Activated gamma-delta T cell treated with anti-CD3 and anti-CD28 coated beads, Interleukin-2, amount 50 U/mL, for 16 hours (primary cell): ENCODE results near the gene OXSM.

Experiments used
- DNase-seq: peaks from one replicate; pipeline ENCODE4 v3.0.0-alpha.2; 2020; ENCODE audit warnings: low read depth

The OXSM gene

DNA sequence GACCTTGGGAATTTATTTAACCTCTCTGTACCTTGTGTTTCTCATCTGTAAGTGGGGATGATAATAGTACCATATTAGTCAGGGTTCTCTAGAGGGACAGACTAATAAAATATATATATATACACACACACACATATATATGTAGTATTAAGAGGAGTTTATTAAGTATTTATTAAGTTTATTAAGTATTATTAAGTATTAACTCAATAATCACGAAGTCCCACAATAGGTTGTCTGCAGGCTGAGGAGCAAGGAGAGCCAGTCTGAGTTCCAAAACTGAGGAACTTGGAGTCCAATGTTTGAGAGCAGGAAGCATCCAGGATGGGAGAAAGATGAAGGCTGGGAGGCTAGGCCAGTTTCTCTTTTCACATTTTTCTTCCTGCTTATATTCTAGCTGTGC is 14.8 kb downstream of the OXSM start:
- DNase-seq, result no peak

- DNase-seq, result no peak
Observed at GRCh38 chr3:25812644-25813043, 22.8 kb downstream of the OXSM start.

DNA sequence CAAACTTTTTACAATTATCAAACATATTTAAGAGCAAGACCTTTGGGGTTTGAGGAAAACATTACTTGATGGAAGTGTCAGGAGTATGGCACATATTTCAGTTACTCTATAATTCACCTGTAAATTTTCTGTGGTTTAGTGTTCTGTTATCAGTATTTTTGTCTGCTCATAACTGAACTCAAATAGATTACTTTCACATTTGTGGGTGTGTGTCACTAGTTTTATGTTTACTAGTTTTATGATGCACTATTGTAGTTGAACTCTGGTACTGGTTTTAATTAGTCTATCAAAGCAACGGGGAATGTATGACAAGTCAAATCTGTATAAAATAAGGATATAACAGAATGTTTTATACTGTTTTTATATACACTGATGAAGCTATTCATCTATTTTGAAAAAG is 27.2 kb downstream of the OXSM start:
- no peak for DNase-seq

- DNase-seq, result no peak
Observed at GRCh38 chr3:25817638-25818037, 27.7 kb downstream of the OXSM start.

GRCh38 chr3:25818335-25818734 is 28.4 kb downstream of the OXSM start:
- DNase-seq, result no peak

GRCh38 chr3:25820366-25820765 is 30.5 kb downstream of the OXSM start:
- no peak for DNase-seq

DNA sequence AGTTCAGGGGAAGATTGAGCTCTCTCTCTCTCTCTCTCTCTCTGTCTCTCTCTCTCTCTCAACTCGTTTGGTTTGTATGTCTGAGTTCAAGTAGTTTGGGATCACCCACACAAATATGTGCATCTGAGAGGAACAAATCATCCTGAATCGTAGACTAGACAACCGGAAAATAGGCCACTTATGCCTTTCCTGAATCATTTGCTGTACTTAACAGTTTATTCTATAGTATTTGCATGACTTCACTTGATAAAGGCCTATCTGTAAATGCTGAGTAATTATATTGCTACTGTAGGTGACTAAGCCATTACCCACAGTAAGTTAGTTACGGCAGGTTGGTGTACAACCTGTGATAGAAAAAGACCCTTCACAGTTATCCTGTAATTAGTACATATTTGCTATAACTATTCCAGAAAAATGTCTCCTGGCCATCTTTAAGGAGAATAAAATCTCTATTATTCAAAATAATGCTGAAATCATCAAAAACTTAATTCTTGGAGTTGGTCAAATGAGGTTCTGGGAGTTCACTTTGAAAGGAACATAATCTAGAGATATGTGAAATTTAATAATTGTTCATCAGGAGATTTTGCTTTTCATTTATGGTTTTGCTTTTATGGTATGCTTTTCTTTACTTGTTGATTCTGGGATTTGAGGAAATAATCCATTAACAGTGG is 31.1 kb downstream of the OXSM start:
- no peak for DNase-seq

DNA sequence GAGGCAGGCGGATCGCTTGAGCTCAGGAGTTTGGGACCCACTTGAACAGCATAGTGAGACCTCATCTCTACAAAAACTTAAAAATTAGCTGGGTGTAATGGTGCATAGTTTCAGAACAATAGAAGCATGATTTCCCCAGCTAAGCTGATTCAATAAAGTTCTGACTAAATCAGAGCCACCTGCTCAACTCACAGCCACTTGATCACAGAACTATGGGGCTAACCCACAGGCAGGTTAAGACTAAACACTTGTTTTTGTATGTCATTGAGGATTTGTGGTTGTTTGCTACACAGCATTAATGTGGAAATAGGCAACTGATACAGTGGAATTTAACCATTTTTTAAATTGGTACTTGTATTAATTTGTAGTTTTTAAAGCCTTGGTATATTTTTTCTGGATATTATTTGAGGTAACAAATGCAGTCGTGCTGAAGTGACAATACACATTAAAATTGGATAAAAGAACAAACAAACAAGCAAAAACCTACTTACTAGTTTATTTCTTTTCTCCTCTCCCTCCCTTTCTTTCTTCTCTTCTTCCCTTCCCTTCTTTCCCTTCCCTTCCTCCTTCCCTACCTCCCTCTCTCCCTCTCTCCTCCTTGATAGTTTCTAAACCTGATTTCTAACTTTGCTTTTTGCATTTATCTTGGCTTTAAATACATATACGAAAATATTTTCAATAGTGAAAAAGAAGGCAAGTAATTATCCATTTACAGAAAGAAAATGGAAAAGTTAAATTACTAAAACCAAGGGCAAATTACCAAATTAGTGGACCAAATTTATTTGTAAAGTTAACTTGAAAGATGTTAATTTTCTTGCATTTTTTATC is 32.1 kb downstream of the OXSM start:
- DNase-seq, result no peak

DNA sequence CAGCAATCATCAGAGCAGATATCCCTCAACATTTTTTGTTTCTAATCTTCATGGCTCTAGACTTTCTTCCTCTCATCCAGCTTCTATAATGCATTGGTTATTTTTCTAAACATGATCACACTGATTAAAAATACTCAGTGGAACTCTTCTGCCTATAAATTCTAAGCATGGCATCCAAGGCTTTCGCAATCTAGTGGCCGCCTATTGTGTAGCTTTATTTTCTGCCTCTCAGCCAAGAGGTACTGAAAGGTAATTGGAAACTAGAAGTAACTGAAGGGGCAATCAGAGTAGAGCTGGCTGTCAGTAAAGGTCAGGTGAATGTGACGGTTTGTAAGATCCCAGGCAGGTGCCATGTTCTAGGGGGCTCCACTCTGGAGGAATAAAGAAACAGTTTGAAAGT is 33.4 kb downstream of the OXSM start:
- DNase-seq, result no peak

- DNase-seq, result no peak
Observed at GRCh38 chr3:25826510-25826909, 36.6 kb downstream of the OXSM start.

GRCh38 chr3:25830373-25831280 is 40.7 kb downstream of the OXSM start:
- no peak for DNase-seq

- no peak for DNase-seq
Observed at GRCh38 chr3:25831578-25831977, 41.7 kb downstream of the OXSM start.

DNA sequence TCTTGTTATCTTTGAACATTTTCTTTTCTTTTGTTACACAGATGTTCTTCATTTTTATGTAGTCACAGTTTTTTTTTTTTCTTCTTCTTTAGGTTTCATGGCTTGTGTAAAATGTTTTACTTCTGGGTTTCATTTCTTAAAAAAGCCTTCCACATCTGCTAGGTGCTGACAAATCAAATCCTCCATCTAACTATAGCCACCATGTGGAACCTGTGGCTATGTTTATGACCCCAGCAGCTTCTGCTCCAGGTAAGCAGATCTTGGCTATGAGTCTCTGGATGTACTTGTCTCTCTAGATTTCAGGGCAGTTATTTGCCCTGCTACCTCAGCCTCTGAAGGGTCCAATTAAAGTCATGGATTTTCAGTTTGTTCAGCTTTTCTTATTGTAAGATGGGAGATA is 44.5 kb downstream of the OXSM start:
- DNase-seq, result no peak

- DNase-seq, result no peak
Observed at GRCh38 chr3:25836579-25836978, 46.7 kb downstream of the OXSM start.

- DNase-seq, result no peak
Observed at GRCh38 chr3:25837038-25837437, 47.1 kb downstream of the OXSM start.

GRCh38 chr3:25840099-25840498 is 50.2 kb downstream of the OXSM start:
- no peak for DNase-seq

GRCh38 chr3:25843332-25843731 is 53.4 kb downstream of the OXSM start:
- no peak for DNase-seq
